Measurements from ENCODE around the gene DGKI. TPM values are rescaled to one million over a fixed set of nuclear protein-coding genes. Genes with fewer than 3 reads are reported as not detected.

Gene DGKI
- total and polyA plus RNA-seq, 2 of the 13 experiments (the other 11 are each of a cell fraction or from before 2014, with no cell fraction given), result 0.09 to 0.17 TPM

GRCh38 chr7:137801003-137801402, 45.8 kb downstream of the DGKI start (continued):
- TF ChIP-seq GLMP (CRISPR knock-in tag; IDR thresholded peaks at IDR 0.05; ENCODE audit: borderline replicate concordance) (no peak), ATM (IDR thresholded peaks at IDR 0.05; ENCODE audit: borderline replicate concordance) (no peak), ZNF781 (CRISPR knock-in tag; IDR thresholded peaks at IDR 0.05; ENCODE audit: borderline replicate concordance, not compliant biosample characterization) (no peak), RNF2 (conservative IDR thresholded peaks at IDR 0.05; ENCODE audit: low read depth) (no peak)

- Histone ChIP-seq H3K4me3 (replicated peaks in 1 of 3; ENCODE audit: insufficient read depth in 1 of 3, low read depth in 2 of 3, low read length in 3 of 3) (no peak overlapping the region), H3K9me3 (ENCODE audit: low read length) (no peaks in the 10 kb centered on the region), H3K36me3 (replicated peaks in 1 of 2; ENCODE audit: control insufficient read depth in 1 of 2, insufficient read depth in 2 of 2, low read length in 2 of 2) (no peaks in the 10 kb centered on the region), H3K79me2 (ENCODE audit: insufficient read depth, low read length) (no peaks in the 10 kb centered on the region), H3K9ac (ENCODE audit: insufficient read depth, low read depth, low read length) (no peak overlapping the region), H3K27ac (ENCODE audit: extremely low read length, insufficient read depth, low read length) (no peak overlapping the region), H3K4me1 (ENCODE audit: insufficient read depth, low read length) (no peaks in the 10 kb centered on the region), H3K27me3 (ENCODE audit: control insufficient read depth in 1 of 2, insufficient read depth in 2 of 2, low read length in 2 of 2) (no peaks in the 10 kb centered on the region), H3K4me2 (ENCODE audit: low read depth, low read length) (no peak overlapping the region), H2AFZ (ENCODE audit: low read length) (no peak overlapping the region), H4K20me1 (ENCODE audit: insufficient read depth, low read length) (no peaks in the 10 kb centered on the region)
- FAIRE-seq, result no peak
- no peak for DNase-seq (ENCODE audit: low spot score)
- 18% methylated on average over 4 of the region's 4 CpGs for WGBS (ENCODE audit: low lambda C conversion rate)
- in situ Hi-C loops (cut with HindIII; ENCODE audit: extremely low pct_ligation_motif_present, low pct_unique_long_range_greater_than_20kb) (no loop called here), intact Hi-C loops (cut with micrococcal nuclease; ENCODE audit: unreplicated experiment) (no loop called here)
- ChIA-PET CTCF (ENCODE audit: low intra/inter-chr PET ratio, low total read pairs) (no interaction called here), POLR2A (no interaction called here)
- no peak for TF ChIP-seq UBTF (CRISPR knock-in tag; IDR thresholded peaks at IDR 0.05)
- TF ChIP-seq SNRNP70 (IDR thresholded peaks at IDR 0.05; ENCODE audit: low read depth, low read length), result no peak
- TF ChIP-seq PCBP2 (optimal IDR thresholded peaks at IDR 0.05; ENCODE audit: low read depth, low read length, poor library complexity, severe bottlenecking), result no peak
- TF ChIP-seq MAFG (CRISPR knock-in tag; IDR thresholded peaks at IDR 0.05), result no peak
- no peak for TF ChIP-seq ZNF513 (CRISPR knock-in tag; conservative IDR thresholded peaks at IDR 0.05)
- ATAC-seq, result no peak
- BruUV-seq (replicated peaks), result no TSS peak
Observed at GRCh38 chr7:137798073-137798763, 48.6 kb downstream of the DGKI start.
